H9 (cell line): ENCODE data around the gene EEF2K. TPM values are rescaled to one million over a fixed set of nuclear protein-coding genes. Genes with fewer than 3 reads are reported as not detected.

ENCODE experiments used
- DNase-seq: peaks from one replicate; pipeline ENCODE4 v3.0.0-alpha.2; 2017
- H2AFZ ChIP-seq: one replicate; pipeline ENCODE4 v1.6.1; 2013; ENCODE audit warnings: mild to moderate bottlenecking, low read length, control low read depth, moderate library complexity
- H2AK5ac ChIP-seq: 2 replicates; pipeline ENCODE4 v1.6.1; 2013; ENCODE audit warnings: low read length, control low read depth, mixed read lengths; ENCODE audit not compliant: insufficient read length
- H2BK120ac ChIP-seq: one replicate; pipeline ENCODE4 v1.6.1; 2013; ENCODE audit warnings: low read depth, mild to moderate bottlenecking, low read length, control low read depth, inconsistent platforms; ENCODE audit not compliant: poor library complexity, severe bottlenecking
- H2BK12ac ChIP-seq: 2 replicates; pipeline ENCODE4 v1.6.1; 2013; ENCODE audit warnings: low read length, control low read depth, mixed read lengths, low read depth; ENCODE audit not compliant: insufficient read length
- H2BK15ac ChIP-seq: 2 replicates; pipeline ENCODE4 v1.6.1; 2013; ENCODE audit warnings: low read depth, low read length, control low read depth
- H2BK20ac ChIP-seq: one replicate; pipeline ENCODE4 v1.6.1; 2013; ENCODE audit warnings: low read depth, mild to moderate bottlenecking, low read length, control low read depth, inconsistent platforms; ENCODE audit not compliant: poor library complexity, severe bottlenecking
- H2BK5ac ChIP-seq: 2 replicates; pipeline ENCODE4 v1.6.1; 2013; ENCODE audit warnings: low read length, control low read depth, mixed read lengths; ENCODE audit not compliant: insufficient read length
- H3K14ac ChIP-seq: 2 replicates; pipeline ENCODE4 v1.6.1; 2013; ENCODE audit warnings: low read length, control low read depth; ENCODE audit not compliant: insufficient read depth
- H3K18ac ChIP-seq: 2 replicates; pipeline ENCODE4 v1.6.1; 2013; ENCODE audit warnings: low read depth, mild to moderate bottlenecking, mixed read lengths, low read length, control low read depth; ENCODE audit not compliant: insufficient read length
- H3K23ac ChIP-seq: 2 replicates; pipeline ENCODE4 v1.6.1; 2013; ENCODE audit warnings: low read length, control low read depth, mixed read lengths, low read depth; ENCODE audit not compliant: insufficient read length
- H3K23me2 ChIP-seq: 2 replicates; pipeline ENCODE4 v1.6.1; 2013; ENCODE audit warnings: low read depth, mild to moderate bottlenecking, mixed read lengths, low read length, control low read depth; ENCODE audit not compliant: insufficient read length, poor library complexity, severe bottlenecking
- H3K27ac ChIP-seq: 2 replicates; pipeline ENCODE4 v1.5.1; 2013; ENCODE audit warnings: low read length, control low read depth, mixed read lengths, low read depth; ENCODE audit not compliant: insufficient read length
- H3K27me3 ChIP-seq: 2 replicates; pipeline ENCODE4 v1.6.1; 2013; ENCODE audit warnings: low read length, control low read depth, inconsistent platforms; ENCODE audit not compliant: insufficient read depth
- H3K4ac ChIP-seq: 2 replicates; pipeline ENCODE4 v1.6.1; 2013; ENCODE audit warnings: low read depth, mild to moderate bottlenecking, control low read depth, inconsistent platforms, low read length, moderate library complexity
- H3K4me1 ChIP-seq: 2 replicates; pipeline ENCODE4 v1.6.1; 2013; ENCODE audit warnings: low read length, control low read depth, inconsistent platforms; ENCODE audit not compliant: insufficient read depth
- H3K4me2 ChIP-seq: 2 replicates; pipeline ENCODE4 v1.6.1; 2013; ENCODE audit warnings: low read length, control low read depth, mixed read lengths; ENCODE audit not compliant: insufficient read length, insufficient read depth
- H3K56ac ChIP-seq: 2 replicates; pipeline ENCODE4 v1.6.1; 2013; ENCODE audit warnings: low read depth, mild to moderate bottlenecking, mixed read lengths, low read length, control low read depth; ENCODE audit not compliant: insufficient read length
- H3K79me1 ChIP-seq: 2 replicates; pipeline ENCODE4 v1.6.1; 2013; ENCODE audit warnings: low read depth, mild to moderate bottlenecking, moderate library complexity, low read length, control low read depth, inconsistent platforms; ENCODE audit not compliant: insufficient read depth, poor library complexity, severe bottlenecking
- H3K79me2 ChIP-seq: 2 replicates; pipeline ENCODE4 v1.6.1; 2013; ENCODE audit warnings: low read length, control low read depth, inconsistent platforms; ENCODE audit not compliant: insufficient read depth
- H3K9ac ChIP-seq: 2 replicates; pipeline ENCODE4 v1.6.1; 2013; ENCODE audit warnings: low read length, control low read depth, mixed read lengths; ENCODE audit not compliant: insufficient read length; ENCODE audit errors: extremely low read depth
- H3K9me3 ChIP-seq: one replicate; pipeline ENCODE4 v1.6.1; 2013; ENCODE audit warnings: low read depth, low read length, inconsistent platforms; ENCODE audit not compliant: control insufficient read depth
- H3T11ph ChIP-seq: one replicate; pipeline ENCODE4 v1.6.1; 2013; ENCODE audit warnings: mild to moderate bottlenecking, low read length, control low read depth, inconsistent platforms
- H4K20me1 ChIP-seq: one replicate; pipeline ENCODE4 v1.6.1; 2013; ENCODE audit not compliant: control insufficient read depth, insufficient read length, insufficient read depth
- H4K5ac ChIP-seq: 2 replicates; pipeline ENCODE4 v1.6.1; 2013; ENCODE audit warnings: low read depth, mild to moderate bottlenecking, mixed read lengths, low read length, control low read depth; ENCODE audit not compliant: insufficient read length
- H4K8ac ChIP-seq: replicated peaks from 2 replicates; pipeline ENCODE4 v1.6.1; 2013; ENCODE audit warnings: low read length, control low read depth, mixed read lengths, low read depth; ENCODE audit not compliant: insufficient read length
- H4K91ac ChIP-seq: 2 replicates; pipeline ENCODE4 v1.6.1; 2013; ENCODE audit warnings: low read depth, mild to moderate bottlenecking, moderate library complexity, mixed read lengths, low read length, control low read depth; ENCODE audit not compliant: insufficient read length
- H3K27ac Mint-ChIP-seq, 3 experiments: 2 replicates in 2 of 3; 3 replicates in 1 of 3; pipeline ENCODE4 v1.8.0; 2020 to 2021; ENCODE audit warnings: mixed read lengths in 3 of 3, mild to moderate bottlenecking in 1 of 3, moderate library complexity in 1 of 3
- H3K27me3 Mint-ChIP-seq: 2 replicates; pipeline ENCODE4 v1.8.0; 2021; ENCODE audit warnings: low read depth, mild to moderate bottlenecking, moderate library complexity, mixed read lengths
- H3K36me3 Mint-ChIP-seq, 3 experiments: 2 replicates in 2 of 3; 3 replicates in 1 of 3; pipeline ENCODE4 v1.8.0; 2020 to 2021; ENCODE audit warnings: low read depth in 3 of 3, mixed read lengths in 3 of 3; ENCODE audit not compliant: insufficient read depth in 1 of 3
- H3K4me1 Mint-ChIP-seq, 2 experiments: 2 replicates each; pipeline ENCODE4 v1.8.0; 2020; ENCODE audit warnings: mixed read lengths in 2 of 2
- H3K4me3 Mint-ChIP-seq, 2 experiments: 2 replicates in 1 of 2; 3 replicates in 1 of 2; pipeline ENCODE4 v1.8.0; 2020 to 2021; ENCODE audit warnings: mild to moderate bottlenecking in 2 of 2, mixed read lengths in 2 of 2, moderate library complexity in 1 of 2
- H3K9me3 Mint-ChIP-seq, 2 experiments: 2 replicates in 1 of 2; 3 replicates in 1 of 2; pipeline ENCODE4 v1.8.0; 2020; ENCODE audit warnings: mild to moderate bottlenecking in 2 of 2, mixed read lengths in 2 of 2, moderate library complexity in 1 of 2
- WGBS: extraction: QIAGEN DNeasy Blood & Tissue Kit; methylation state at CpG from one replicate; pipeline ENCODE4 v1.1.7; 2013; ENCODE audit warnings: missing lambda C conversion rate, low lambda C conversion rate, mixed read lengths; ENCODE audit not compliant: insufficient read length; ENCODE audit errors: extremely low coverage; 5-methylcytosine and 5-hydroxymethylcytosine counted together
- total RNA-seq: library from RNA; stranded (reverse); gene quantifications from 2 replicates; pipeline ENCODE4 v1.2.1, GENCODE V29; 2021
- TF ChIP-seq, protein P1 (sequence below): fragments of 200-600 bp; sonication (generic); conservative IDR thresholded peaks from 3 replicates; pipeline ENCODE4 v1.8.0; 2021; ENCODE audit warnings: antibody characterized with exemption, mild to moderate bottlenecking

EEF2K gene
- total RNA-seq, 1 experiment from 2014 or later: 20.7 TPM

DNA sequence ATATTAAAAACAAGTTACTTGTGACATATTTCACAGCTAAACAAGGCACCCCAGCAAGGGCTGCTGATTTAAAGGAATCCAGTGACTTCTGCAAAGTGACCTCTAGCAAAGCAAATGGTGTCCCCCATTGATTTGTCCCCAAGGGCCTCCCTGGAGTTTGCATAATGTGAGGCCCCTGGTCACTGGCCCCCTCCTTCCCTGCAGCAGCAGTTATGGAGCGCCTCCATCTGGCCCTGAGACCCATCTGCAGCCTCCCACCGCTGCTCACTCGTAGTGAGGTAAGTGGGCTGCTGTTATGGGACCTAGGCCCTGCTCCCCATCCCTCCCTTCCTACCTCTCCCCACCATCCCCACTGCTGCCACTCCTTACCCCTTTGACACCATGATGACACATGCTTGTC lies 19.6 kb upstream of the EEF2K start:
- Histone ChIP-seq H2AK5ac (no peak overlapping the region), H3K9ac (no peak overlapping the region), H3K4me2 (no peak overlapping the region), H2BK12ac (no peak overlapping the region), H3K9me3 (no peaks in the 10 kb centered on the region), H4K91ac (no peak overlapping the region), H3K79me1 (no peaks in the 10 kb centered on the region), H2BK120ac (no peak overlapping the region), H4K5ac (no peak overlapping the region), H3K79me2 (no peaks in the 10 kb centered on the region), H2BK5ac (no peak overlapping the region), H4K20me1 (no peaks in the 10 kb centered on the region), H3K27ac (no peak overlapping the region), H3K23me2 (peaks cover 12% of the 10 kb centered on the region), H3K14ac (no peak overlapping the region), H3K4ac (no peak overlapping the region), H3K56ac (no peak overlapping the region), H2BK20ac (no peak overlapping the region), H2BK15ac (no peak overlapping the region), H2AFZ (no peak overlapping the region), H3T11ph (no peak overlapping the region), H3K23ac (no peak overlapping the region), H3K27me3 (no peaks in the 10 kb centered on the region), H3K18ac (no peak overlapping the region), H3K4me1 (no peaks in the 10 kb centered on the region), H4K8ac (no peak overlapping the region)
- DNase-seq: peak; percentile 77
- H3K27me3 Mint-ChIP-seq: peaks cover 13% of the 10 kb centered on the region
- H3K9me3 Mint-ChIP-seq: no peaks in the 10 kb centered on the region
- TF ChIP-seq, protein P1, sequence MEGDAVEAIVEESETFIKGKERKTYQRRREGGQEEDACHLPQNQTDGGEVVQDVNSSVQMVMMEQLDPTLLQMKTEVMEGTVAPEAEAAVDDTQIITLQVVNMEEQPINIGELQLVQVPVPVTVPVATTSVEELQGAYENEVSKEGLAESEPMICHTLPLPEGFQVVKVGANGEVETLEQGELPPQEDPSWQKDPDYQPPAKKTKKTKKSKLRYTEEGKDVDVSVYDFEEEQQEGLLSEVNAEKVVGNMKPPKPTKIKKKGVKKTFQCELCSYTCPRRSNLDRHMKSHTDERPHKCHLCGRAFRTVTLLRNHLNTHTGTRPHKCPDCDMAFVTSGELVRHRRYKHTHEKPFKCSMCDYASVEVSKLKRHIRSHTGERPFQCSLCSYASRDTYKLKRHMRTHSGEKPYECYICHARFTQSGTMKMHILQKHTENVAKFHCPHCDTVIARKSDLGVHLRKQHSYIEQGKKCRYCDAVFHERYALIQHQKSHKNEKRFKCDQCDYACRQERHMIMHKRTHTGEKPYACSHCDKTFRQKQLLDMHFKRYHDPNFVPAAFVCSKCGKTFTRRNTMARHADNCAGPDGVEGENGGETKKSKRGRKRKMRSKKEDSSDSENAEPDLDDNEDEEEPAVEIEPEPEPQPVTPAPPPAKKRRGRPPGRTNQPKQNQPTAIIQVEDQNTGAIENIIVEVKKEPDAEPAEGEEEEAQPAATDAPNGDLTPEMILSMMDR: peak; percentile 79
- H3K4me1 Mint-ChIP-seq: peaks cover 18 to 24% of the 10 kb centered on the region in 2 experiments
- no peaks in the 10 kb centered on the region for H3K36me3 Mint-ChIP-seq
- no CpG with 5 or more reads among the region's 3 CpGs for WGBS
- H3K4me3 Mint-ChIP-seq: no peak overlapping the region
- H3K27ac Mint-ChIP-seq: no peak overlapping the region
